ENCODE results near the gene RUVBL2.
"Not testable (repeated sequence)": the region's sequence is repeated elsewhere in the genome, so short reads cannot be mapped to it uniquely, and the experiment has no call there.

RUVBL2 gene

DNA sequence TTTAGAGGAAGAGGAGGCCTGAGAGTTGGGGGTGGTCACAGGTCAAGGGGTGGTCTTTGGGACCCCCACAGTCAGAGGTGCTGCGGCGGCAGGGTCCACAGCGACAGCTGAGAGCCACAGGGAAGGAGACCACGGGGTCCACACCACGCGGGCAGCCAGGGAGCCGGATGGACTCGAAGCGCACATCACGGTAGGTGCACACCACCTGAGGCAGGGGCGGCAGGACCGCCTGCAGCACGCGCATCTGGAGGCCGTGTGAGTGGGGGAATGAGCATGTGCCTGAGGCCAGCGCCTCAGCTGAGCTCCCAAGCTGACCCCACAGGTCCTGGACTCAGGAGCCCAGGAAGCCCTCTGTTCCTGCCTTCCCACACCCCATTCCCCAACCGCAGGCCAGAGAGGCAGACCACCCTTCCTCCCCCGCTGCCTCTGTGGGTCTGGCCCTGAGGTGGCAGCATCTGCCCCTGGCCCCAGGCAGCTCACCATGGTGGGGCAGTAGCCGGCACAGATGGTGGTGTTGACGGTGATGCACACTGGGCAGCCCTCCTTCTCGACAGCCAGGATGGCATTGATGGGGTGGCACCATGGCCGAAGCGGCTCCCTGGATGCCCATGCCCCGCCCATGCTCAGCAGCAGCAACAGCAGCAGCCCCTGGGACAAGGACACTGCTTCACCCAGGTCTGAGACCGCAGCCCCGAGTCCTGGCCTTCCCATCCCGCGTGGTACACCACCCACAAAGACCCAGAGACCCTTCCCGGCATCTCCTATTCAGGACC lies 22.6 kb downstream of the RUVBL2 start:
- DNase-seq (ENCODE audit: extremely low read depth in 1 of 2, low read depth in 1 of 2), result no peak

DNA sequence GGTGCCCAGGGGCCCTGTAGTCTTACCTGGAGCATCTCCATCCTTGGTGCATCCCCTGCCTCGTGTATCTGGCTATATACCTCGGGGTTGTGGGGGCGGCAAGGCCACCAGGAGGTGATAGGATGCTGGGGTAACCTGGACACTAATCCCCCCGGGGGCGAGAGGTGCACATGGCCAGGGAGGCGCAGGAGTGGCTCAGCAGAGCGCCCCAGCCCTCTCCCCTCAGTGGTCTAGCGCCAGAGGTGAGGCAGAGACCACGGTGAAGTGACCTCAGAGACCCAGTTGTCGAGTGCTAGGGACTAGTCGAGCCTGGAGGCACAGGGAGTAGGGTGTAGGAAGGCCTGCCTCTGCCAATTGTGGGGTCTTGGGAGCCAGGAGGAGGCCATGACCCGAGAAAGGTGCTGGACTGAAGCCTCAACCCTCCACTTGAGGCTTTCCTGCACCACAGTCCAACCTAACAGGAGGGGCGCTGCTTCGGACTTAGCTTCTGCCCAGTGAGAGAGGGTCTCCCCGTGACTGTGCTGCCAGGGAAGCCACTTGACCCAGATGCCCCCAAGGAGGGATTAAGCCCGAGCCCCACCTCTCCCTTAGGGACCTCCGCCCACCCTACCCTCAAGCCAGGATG lies 23.5 kb downstream of the RUVBL2 start, which contains the start of gene LHB:
Gene LHB (minus strand): TSS at position 51 of the 625 bp plus-strand sequence. CDS start 10 bp downstream, at position 41.
- DNase-seq (ENCODE audit: extremely low read depth in 1 of 2, low read depth in 1 of 2), result no peak

DNA sequence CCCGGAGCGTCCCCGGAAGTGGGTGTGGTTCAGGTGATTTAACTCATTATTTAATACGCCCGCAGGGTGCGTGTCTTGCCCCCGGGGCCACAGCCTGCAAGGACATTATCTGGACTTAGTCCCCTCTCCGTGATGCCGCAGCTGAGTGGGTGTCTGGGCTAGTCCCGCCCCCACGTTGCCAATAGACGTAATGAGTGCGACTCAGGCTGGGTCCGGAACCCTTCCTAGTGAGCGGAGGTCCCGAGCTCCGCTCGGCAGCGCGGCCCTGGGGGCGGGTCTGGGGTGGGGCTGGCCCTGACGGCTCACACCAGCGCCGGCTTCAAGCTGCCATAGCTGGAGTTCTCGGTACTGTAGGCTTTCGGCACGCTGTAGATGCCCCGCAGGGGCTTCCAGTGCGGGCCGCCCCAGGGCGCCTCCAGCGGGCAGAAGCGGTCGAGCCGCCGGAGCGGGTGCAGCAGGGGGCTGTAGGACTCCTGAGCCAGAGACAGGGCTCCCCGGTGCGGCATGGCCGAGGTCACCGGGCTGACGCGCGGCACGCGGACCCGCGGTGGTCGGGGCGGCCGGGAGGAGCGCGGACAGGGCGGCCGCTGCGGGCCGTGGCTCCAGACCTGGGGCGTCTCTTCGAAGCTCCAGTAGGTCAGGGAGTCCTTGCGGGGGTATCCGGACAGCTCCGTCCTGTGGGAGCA lies 24.1 kb downstream of the RUVBL2 start:
- DNase-seq (ENCODE audit: extremely low read depth in 1 of 2, low read depth in 1 of 2), result peak; percentile 29 to 58

DNA sequence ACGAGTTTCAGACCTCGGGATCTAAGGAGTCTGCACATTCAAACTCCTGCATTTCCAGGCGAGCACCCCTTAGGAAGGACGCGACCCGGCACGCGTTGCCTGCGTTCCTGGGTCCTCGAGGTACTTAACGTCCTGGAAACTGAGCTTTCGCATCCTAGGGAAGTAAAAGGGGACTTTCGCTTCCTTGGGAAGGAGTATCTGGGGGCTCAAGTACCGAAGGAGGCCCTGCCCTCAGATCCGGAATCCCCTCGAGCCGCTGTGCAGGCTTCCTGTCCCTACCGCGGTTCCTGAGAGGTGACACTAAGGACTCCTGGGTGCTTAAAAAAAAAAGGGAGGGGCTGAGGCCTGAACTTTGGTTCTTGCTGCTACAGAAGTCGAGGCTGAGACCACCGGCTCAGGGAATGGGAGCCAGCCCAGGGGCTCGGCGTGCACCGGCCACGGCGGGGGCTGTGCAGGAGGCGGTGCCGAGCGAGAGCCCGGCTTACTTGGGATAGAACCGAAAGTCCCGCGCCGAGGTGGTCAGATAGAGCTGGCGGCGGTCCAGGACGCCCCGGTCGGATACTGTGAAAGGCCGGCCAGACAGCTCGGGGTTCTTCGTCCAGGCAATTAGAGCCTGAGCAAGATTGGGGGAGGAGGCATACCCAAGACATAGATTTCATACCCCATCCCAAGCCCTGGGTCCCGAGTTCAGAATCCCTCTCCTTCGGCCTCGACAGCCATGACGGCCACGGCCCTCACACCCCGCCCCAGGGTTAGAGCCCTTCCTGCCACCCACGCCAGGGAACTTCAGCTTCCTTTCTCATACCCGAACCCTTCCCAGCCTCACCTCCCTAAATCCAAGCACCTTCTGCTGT lies 24.9 kb downstream of the RUVBL2 start:
- DNase-seq (ENCODE audit: extremely low read depth in 1 of 2, low read depth in 1 of 2), result not testable (repeated sequence)

DNA sequence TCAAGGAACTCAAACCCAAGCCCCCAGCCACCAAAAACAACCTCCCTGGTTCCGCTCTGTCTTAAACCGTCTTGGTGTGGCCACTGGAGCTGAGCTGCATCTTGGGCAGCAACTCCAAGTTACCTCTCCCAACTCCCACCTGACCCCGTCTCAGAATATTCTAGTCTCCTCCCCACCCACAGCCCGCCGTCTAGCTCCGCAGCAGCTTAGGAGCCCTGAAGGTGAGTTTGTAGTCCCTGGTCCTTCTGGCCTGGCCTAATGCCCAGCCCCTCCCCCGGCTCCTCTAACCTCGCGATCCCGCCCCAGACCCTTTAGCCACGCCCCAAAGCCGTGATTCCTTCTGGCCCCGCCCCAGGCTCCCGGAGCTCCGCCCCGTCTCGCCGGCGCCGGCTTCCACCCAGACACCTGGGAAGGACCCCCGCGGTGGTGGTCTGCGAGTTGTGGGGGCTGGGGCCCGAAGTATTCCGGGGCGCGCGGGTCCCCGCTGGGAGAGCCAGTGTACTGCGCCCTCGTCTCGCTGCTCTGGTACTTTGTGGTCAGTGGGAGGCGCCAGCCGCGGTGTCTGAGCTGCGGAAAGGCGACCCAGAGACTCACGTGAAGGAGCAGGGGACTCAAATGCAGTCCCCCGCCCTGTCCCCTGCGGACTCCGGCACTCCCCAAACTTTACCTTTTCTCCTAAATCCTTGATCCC lies 25.7 kb downstream of the RUVBL2 start:
- peak in 1 of 2 donors; percentile 50 for DNase-seq (ENCODE audit: extremely low read depth in 1 of 2, low read depth in 1 of 2)

DNA sequence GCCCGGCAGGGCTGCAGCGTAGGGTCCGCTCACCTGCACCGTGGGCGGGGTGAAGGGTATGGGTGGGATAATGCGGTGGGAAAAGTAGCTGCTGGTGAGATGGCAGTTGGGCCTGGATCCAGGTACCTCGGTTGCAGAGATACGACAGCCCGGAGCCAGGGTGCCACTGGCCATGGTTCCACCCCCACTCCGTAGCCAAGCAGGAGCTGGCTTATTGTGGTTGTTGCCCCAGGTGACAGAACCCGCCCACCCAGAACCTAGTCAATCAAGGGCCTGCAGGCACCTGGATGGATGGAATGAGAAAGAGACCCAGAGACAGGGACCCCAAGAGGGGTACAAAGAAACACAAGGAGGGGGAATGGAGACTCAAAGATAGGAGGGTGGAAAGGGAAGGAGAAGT lies 26.7 kb downstream of the RUVBL2 start:
- no peak for DNase-seq (ENCODE audit: extremely low read depth in 1 of 2, low read depth in 1 of 2)

DNA sequence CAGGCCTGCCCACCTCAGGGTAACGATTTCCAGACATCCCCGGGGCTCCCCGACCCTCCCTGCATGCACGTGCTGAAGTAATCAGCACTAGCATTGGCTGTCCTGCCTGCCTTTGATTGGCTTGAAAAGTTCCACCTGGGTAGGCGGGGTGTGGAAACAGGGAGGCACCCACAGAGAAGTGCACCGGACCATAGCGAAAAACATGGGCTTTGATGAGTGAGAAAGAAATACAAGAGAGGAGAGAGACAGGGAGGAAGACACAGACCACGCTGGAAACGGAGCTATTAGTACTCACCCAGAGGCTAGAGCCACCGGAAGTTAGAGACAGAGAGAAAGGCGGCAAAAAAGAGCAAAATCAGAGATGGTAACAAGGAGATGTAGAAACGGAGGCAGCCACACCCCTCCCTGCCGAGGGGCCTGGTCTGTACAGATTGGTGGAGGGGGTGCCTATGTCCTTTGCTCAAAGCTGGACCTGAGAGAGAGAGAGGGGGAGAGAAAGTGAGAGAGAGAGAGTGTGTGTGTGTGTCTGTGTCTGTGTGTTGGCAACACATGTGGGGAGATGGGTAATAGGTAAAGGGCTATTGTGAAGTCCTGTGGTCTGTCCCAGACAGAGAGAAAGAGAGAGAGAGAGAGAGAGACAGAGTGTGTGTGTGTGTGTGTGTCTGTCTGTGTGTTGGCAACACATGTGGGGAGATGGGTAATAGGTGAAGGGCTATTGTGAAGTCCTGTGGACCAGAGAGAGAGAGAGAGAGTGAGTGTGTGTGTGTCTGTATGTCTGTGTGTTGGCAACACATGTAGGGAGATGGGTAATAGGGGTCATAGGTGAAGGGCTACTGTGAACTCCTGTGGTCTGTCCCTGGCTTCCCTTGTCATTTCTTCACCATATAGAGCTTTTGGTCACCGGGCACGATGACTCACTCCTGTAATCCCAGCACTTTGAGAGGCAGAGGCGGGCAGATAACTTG lies 27.5 kb downstream of the RUVBL2 start:
- DNase-seq (ENCODE audit: extremely low read depth in 1 of 2, low read depth in 1 of 2), result no peak

DNA sequence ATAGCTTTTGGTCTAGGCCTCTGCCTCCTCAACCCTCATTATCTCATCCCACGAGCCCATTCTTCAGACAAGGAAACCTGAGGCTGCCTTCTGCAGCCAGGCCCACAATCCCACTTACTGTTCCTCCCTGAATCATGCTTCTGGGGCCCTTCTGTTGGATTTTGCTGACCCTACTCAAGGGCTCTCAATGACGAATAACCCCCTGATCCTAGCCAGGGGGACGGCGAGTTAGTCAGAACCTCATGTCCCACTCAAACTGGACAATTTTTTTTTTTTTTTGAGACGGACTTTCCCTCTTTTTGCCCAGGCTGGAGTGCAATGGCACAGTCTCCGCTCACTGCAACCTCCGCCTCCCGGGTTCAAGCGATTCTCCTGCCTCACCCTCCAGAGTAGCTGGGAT lies 28.4 kb downstream of the RUVBL2 start:
- no peak for DNase-seq (ENCODE audit: extremely low read depth in 1 of 2, low read depth in 1 of 2)

DNA sequence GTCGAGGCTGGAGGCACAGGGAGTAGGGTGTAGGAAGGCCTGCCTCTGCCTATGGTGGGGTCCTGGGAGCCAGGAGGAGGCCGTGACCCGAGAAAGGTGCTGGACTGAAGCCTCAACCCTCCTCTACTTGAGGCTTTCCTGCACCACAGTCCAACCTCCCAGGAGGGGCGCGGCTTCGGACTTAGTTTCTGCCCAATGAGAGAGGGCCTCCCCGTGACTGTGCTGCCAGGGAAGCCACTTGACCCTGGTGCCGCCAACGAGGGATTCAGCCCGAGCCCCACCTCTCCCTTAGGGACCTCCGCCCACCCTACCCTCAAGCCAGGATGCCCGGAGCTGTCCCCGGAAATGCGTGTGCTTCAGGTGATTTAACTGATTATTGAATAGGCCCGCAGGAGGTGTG lies 30.5 kb downstream of the RUVBL2 start, which contains the start of gene CGB3:
Gene CGB3 (minus strand): TSS at position 101 of the 400 bp plus-strand sequence. CDS start 362 bp downstream, outside the sequence.
- not testable (repeated sequence) for DNase-seq (ENCODE audit: extremely low read depth in 1 of 2, low read depth in 1 of 2)

DNA sequence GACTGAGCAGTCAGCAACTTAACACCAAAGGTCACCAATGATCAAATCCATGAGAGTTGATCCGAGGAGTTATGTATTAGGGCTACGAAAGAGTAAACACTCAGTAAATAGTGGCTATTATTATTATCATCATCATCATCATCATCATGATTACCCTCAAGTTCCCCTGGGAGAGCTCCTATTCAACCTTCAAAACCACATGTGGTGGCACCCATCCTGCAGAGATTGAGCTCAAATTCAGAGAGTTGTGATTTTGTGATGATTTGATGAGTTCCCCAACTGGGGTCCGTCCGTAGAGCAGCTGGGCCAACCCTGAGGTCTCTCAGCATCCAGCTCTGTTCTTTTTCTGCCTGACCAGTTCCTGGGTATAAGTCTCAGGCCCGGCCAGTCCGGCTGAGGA lies 31.4 kb downstream of the RUVBL2 start:
- DNase-seq (ENCODE audit: extremely low read depth in 1 of 2, low read depth in 1 of 2), result not testable (repeated sequence)

DNA sequence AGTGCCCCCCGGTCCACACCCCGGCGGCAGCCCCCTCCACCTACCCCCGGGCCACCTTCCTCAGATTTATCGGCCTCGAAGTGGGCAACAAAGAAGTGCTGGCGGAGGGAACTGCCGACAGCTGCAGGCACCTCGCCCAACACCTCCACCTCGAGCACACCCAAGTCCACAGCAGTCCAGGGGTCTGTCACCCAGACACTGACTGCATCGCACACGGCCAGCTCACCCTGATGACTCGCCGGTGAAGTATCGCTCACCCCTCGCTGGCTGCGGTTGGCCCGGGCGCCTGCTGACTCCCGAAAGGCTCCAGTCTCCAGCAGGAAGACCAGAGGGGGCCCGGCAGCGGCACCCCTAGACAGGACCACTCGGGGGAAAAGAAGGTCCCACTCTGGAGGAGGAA lies 31.9 kb downstream of the RUVBL2 start:
- DNase-seq (ENCODE audit: extremely low read depth in 1 of 2, low read depth in 1 of 2), result not testable (repeated sequence)

DNA sequence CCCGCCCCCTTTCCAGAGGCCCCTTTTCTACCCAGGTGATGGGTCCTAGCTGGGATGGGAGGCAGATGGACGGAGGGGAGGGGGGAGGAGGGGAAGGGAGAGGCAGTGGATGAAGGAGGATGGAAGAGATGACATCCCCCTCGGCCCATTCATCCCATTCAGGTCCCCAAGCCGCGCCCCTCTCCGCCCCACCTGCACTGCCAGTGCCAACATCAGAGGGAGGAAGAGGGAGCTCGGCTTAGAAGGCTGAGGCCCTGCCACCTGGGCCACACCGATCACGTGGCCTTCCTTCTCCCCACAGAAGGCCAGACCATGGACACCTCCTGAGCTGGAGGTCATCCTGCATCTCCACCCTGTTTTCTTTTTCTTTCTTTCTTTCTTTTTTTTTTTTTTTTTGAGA lies 35.0 kb downstream of the RUVBL2 start:
- DNase-seq (ENCODE audit: extremely low read depth in 1 of 2, low read depth in 1 of 2), result not testable (repeated sequence)

DNA sequence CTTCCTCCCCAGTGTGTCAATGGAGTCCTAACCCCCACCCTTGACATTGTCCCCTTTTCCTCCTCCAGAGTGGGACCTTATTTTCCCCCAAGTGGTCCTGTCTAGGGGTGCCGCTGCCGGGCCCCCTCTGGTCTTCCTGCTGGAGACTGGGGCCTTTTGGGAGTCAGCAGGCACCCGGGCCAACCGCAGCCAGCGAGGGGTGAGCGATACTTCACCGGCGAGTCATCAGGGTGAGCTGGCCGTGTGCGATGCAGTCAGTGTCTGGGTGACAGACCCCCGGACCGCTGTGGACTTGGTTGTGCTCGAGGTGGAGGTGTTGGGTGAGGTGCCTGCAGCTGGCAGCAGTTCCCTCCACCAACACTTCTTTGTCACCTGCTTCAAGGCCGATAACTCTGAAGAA lies 36.1 kb downstream of the RUVBL2 start:
- not testable (repeated sequence) for DNase-seq (ENCODE audit: extremely low read depth in 1 of 2, low read depth in 1 of 2)

DNA sequence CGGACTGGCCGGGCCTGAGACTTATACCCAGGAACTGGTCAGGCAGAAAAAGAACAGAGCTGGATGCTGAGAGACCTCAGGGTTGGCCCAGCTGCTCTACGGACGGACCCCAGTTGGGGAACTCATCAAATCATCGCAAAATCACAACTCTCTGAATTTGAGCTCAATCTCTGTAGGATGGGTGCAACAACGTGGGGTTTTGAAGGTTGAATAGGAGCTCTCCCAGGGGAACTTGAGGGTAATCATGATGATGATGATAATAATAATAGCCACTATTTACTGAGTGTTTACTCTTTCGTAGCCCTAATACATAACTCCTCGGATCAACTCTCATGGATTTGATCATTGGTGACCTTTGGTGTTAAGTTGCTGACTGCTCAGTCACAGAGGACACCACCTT lies 36.6 kb downstream of the RUVBL2 start:
- not testable (repeated sequence) for DNase-seq (ENCODE audit: extremely low read depth in 1 of 2, low read depth in 1 of 2)

DNA sequence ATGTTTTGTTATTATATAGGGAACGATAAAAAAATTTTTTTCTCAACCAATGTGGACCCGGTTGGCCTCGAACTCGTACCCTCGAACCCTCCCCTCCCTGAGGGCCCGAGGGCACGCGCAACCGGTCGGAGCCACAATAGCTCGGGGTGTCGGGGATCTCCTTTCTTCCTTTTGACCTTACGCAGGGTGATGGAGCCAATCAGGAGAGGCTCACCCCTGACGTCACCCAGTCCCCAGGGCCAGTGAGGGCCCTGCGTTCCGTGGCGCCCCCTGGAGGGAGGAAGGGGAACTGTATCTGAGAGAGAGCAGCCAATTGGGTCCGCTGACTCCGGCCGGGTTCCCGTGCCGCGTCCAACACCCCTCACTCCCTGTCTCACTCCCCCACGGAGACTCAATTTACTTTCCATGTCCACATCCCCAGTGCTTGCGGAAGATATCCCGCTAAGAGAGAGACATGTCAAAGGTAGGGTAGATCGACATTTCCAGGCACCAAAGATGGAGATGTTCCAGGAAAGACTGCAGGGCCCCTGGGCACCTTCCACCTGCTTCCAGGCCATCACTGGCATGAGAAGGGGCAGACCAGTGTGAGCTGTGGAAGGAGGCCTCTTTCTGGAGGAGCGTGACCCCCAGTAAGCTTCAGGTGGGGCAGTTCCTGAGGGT lies 38.1 kb downstream of the RUVBL2 start, which contains the start of gene CGB2:
Gene CGB2 (plus strand): TSS at position 249 of the 660 bp plus-strand sequence. CDS start 206 bp downstream, at position 455.
- peak in 1 of 2 donors; percentile 40 for DNase-seq (ENCODE audit: extremely low read depth in 1 of 2, low read depth in 1 of 2)

DNA sequence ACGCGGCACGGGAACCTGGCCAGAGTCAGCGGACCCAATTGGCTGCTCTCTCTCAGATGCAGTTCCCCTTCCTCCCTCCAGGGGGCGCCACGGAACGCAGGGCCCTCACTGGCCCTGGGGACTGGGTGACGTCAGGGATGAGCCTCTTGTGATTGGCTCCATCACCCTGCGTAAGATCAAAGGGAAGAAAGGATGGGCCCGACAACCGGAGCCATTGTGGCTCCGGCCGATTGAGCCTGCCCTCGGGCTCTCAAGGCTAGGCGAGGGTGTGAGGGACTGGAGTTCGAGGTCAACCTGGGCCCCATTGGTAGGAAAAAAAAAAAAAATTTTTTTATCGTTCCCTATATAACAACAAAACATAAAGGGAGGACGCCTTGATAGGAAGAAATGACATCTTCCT lies 43.1 kb downstream of the RUVBL2 start, which contains the start of gene CGB1:
Gene CGB1 (minus strand): TSS at position 81 of the 400 bp plus-strand sequence. CDS start 184 bp downstream, outside the sequence.
- not testable (repeated sequence) for DNase-seq (ENCODE audit: extremely low read depth in 1 of 2, low read depth in 1 of 2)

DNA sequence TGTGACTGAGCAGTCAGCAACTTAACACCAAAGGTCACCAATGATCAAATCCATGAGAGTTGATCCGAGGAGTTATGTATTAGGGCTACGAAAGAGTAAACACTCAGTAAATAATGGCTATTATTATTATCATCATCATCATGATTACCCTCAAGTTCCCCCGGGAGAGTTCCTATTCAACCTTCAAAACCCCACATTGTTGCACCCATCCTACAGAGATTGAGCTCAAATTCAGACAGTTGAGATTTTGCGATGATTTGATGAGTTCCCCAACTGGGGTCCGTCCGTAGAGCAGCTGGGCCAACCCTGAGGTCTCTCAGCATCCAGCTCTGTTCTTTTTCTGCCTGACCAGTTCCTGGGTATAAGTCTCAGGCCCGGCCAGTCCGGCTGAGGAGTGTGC lies 44.4 kb downstream of the RUVBL2 start:
- not testable (repeated sequence) for DNase-seq (ENCODE audit: extremely low read depth in 1 of 2, low read depth in 1 of 2)

Data from activated CD8-positive, alpha-beta memory T cell treated with anti-CD3 and anti-CD28 coated beads for 1 hour (primary cell).